Upper lobe of left lung (tissue), 6 donors: ENCODE data around the gene ICAM1. TPM values are rescaled to one million over a fixed set of nuclear protein-coding genes. Genes with fewer than 3 reads are reported as not detected.

ENCODE experiments used
- ATAC-seq, 2 donors: fragments of 200-7000 bp; cut with Tn5 transposase; one replicate each; pipeline ENCODE4 v1.9.1; 2022; ENCODE audit warnings: mild to moderate bottlenecking in 2 of 2, moderate library complexity in 2 of 2; ENCODE audit not compliant: low FRiP score in 2 of 2
- DNase-seq, 2 donors: peaks; one replicate each; pipeline ENCODE4 v3.0.0-alpha.2; 2019 to 2020
- H3K27ac ChIP-seq, 4 donors: fragments of 200-600 bp; sonication (generic); one replicate each; pipeline ENCODE4 v1.5.1; 2016 to 2019
- H3K27me3 ChIP-seq, 4 donors: fragments of 200-600 bp; sonication (generic); one replicate each; pipeline ENCODE4 v1.5.1; 2017 to 2019
- H3K36me3 ChIP-seq, 4 donors: fragments of 200-600 bp; sonication (generic); one replicate each; pipeline ENCODE4 v1.5.1; 2016 to 2019
- H3K4me1 ChIP-seq, 4 donors: fragments of 200-600 bp; sonication (generic); one replicate each; pipeline ENCODE4 v1.5.1; 2018 to 2019
- H3K4me3 ChIP-seq, 4 donors: fragments of 200-600 bp; sonication (generic); one replicate each; pipeline ENCODE4 v1.5.1; 2017 to 2019; ENCODE audit warnings: mild to moderate bottlenecking in 2 of 4, moderate library complexity in 1 of 4
- H3K9me3 ChIP-seq, 4 donors: fragments of 200-600 bp; sonication (generic); one replicate each; pipeline ENCODE4 v1.5.1; 2018 to 2019
- CTCF ChIP-seq, 6 experiments: fragments of 450-650 bp in 4 of 6; fragments of 200-600 bp in 2 of 6; sonication (generic) in 2 of 6; IDR thresholded peaks; one replicate each; pipeline ENCODE4 v1.5.1; 2016 to 2019; ENCODE audit warnings: antibody characterized with exemption in 6 of 6
- EP300 ChIP-seq, 4 donors: sonication (generic); formaldehyde crosslinking; IDR thresholded peaks; one replicate each; pipeline ENCODE4 v1.5.1; 2017; ENCODE audit warnings: antibody characterized with exemption in 4 of 4, control low read depth in 2 of 4
- POLR2A ChIP-seq, 4 donors: fragments of 450-650 bp; IDR thresholded peaks; one replicate each; pipeline ENCODE4 v1.5.1; 2016 to 2017; ENCODE audit warnings: antibody characterized with exemption in 4 of 4, mild to moderate bottlenecking in 2 of 4
- POLR2AphosphoS5 ChIP-seq, 2 donors: sonication (generic); formaldehyde crosslinking; IDR thresholded peaks; one replicate each; pipeline ENCODE4 v1.5.1; 2017; ENCODE audit warnings: antibody characterized with exemption in 2 of 2
- WGBS, 2 donors: methylation state at CpG; one replicate each; pipeline ENCODE4 v1.1.5; 2017 to 2018; 5-methylcytosine and 5-hydroxymethylcytosine counted together
- total RNA-seq, 6 donors: library from RNA; depleted of rRNA in 4 of 6; stranded (reverse); fragments of >200 nt in 4 of 6; gene quantifications; one replicate each; pipeline versions ENCODE4 v1.1.0 to v1.2.1, GENCODE V29; 2016 to 2021
- donor health status: DM: no; HTN: no; CAD: no; lungs with moderate emphysema.
- donor health status: DM: no; HTN: yes; CAD: no; lungs with severe emphysema.

Gene ICAM1
- total RNA-seq, 6 donors from 2014 or later: 190 to 791 (median 356) TPM

DNA sequence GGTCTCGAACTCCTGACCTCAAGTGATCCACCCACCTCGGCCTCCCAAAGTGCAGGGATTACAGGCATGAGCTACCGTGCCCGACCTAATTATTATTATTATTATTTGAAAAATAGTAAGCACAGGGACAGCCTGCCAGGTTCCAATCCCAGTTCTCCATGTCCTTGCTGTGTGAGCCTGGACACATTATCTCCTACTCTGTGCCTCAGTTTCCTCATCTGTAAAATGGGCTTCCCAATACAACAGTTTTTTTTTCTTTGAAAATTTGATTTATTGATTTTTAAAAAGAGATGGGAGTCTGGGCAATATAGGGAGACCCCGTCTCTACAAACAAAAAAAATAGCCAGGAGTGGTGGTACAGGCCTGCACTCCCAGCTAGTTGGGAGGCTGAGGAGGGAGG lies 35.4 kb downstream of the ICAM1 start:
- TF ChIP-seq POLR2AphosphoS5 (IDR thresholded peaks at IDR 0.05): no peak
- no peak for TF ChIP-seq CTCF (IDR thresholded peaks at IDR 0.05)
- no peak for TF ChIP-seq POLR2A (IDR thresholded peaks at IDR 0.05)
- no peak for TF ChIP-seq EP300 (IDR thresholded peaks at IDR 0.05)
- no peaks in the 10 kb centered on the region for H3K4me1 ChIP-seq
- H3K27me3 ChIP-seq: no peaks in the 10 kb centered on the region
- no peak for DNase-seq
- WGBS, 2 donors: 92 to 93% methylated on average over 5 of the region's 5 CpGs
- ATAC-seq: no peak
- H3K9me3 ChIP-seq: no peaks in the 10 kb centered on the region
- no peak overlapping the region for H3K4me3 ChIP-seq
- H3K36me3 ChIP-seq: peaks cover 0 to 16% (median 8%) of the 10 kb centered on the region in 4 donors
- H3K27ac ChIP-seq: no peak overlapping the region

GRCh38 chr19:10309423-10309822 lies 38.5 kb downstream of the ICAM1 start, which contains the start of gene ZGLP1:
Gene ZGLP1 (minus strand): TSS chr19:10309815.
- Histone ChIP-seq H3K4me3 (no peak within 1 kb of the TSS), H3K4me1 (peaks cover 0 to 2% (median under 1%) of the 10 kb centered on the region in 4 donors), H3K27me3 (no peaks in the 10 kb centered on the region), H3K36me3 (peaks cover 0 to 19% (median 7%) of the 10 kb centered on the region in 4 donors), H3K27ac (no peak within 1 kb of the TSS), H3K9me3 (no peaks in the 10 kb centered on the region)
- DNase-seq (peak in 1 of 2 donors; percentile 58), ATAC-seq (no peak)
- TF ChIP-seq POLR2A (IDR thresholded peaks at IDR 0.05) (no peak), POLR2AphosphoS5 (IDR thresholded peaks at IDR 0.05) (no peak), EP300 (IDR thresholded peaks at IDR 0.05) (no peak), CTCF (IDR thresholded peaks at IDR 0.05) (no peak)
- 93% methylated on average over 22 to 24 of the region's 24 CpGs for WGBS, 2 donors

DNA sequence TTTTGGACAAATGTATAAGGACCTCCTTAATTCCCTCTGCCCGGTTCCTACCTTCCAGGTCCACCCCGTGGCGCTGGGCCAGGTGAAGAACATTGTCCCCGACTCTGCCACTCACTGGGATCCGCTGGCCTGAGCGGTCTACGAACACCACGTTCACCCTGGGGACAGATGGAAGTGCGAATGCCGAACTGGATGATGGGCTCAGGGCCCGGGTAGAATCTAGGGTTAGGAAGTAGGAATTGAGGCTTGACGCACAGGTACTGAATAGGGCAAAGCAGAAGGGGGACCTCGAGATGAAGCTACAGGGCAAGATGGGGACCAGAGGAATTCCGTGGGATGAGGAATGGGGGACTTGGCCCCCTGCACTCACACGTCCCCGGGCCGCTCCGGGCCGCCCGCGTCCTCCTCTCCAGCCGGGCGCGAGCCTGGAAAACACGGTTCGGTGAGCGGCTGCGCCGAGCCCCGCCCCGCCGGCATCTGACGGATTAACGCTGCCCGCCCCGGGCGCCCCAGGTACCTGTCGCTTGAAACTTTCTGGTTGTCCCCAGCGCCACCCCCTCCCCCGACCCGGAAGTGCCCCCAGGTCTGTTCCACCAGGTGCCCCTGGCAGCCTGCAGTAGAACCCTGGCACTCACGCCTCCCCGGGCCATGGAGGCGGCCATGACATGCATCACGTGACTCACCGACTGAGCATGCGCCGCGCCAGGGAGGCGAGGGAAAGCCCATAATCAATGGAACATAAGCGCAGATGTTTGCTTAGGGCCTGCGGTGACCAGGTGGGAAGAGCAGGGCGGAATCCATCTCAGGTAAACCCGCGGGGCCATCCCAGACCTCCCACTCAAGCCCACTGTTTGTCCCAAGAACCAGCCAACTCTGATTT lies 44.7 kb downstream of the ICAM1 start, which contains the start of gene FDX2:
TSS of gene FDX2 (minus strand) at position 681 of the 880 bp plus-strand sequence. CDS start at position 662, 19 bp downstream.
- no peaks in the 10 kb centered on the region for H3K27me3 ChIP-seq
- H3K9me3 ChIP-seq: no peaks in the 10 kb centered on the region
- H3K36me3 ChIP-seq: peaks cover 11 to 50% (median 38%) of the 10 kb centered on the region in 4 donors
- H3K27ac ChIP-seq: peak within 1 kb of the TSS in 3 of 4 donors; percentile 20 to 78 (median 50)
- peaks cover 9 to 20% (median 16%) of the 10 kb centered on the region in 4 donors for H3K4me1 ChIP-seq
- ATAC-seq (peak; percentile 72 to 95), DNase-seq (peak; percentile 82 to 97)
- WGBS, 2 donors: 2% methylated on average over 20 to 29 of the region's 55 CpGs
- H3K4me3 ChIP-seq: peak within 1 kb of the TSS; percentile 74 to 90 (median 86)
- TF ChIP-seq POLR2A (IDR thresholded peaks at IDR 0.05) (peak in 1 of 4 donors; percentile 43), POLR2AphosphoS5 (IDR thresholded peaks at IDR 0.05) (peak; percentile 52 to 53), EP300 (IDR thresholded peaks at IDR 0.05) (no peak)

DNA sequence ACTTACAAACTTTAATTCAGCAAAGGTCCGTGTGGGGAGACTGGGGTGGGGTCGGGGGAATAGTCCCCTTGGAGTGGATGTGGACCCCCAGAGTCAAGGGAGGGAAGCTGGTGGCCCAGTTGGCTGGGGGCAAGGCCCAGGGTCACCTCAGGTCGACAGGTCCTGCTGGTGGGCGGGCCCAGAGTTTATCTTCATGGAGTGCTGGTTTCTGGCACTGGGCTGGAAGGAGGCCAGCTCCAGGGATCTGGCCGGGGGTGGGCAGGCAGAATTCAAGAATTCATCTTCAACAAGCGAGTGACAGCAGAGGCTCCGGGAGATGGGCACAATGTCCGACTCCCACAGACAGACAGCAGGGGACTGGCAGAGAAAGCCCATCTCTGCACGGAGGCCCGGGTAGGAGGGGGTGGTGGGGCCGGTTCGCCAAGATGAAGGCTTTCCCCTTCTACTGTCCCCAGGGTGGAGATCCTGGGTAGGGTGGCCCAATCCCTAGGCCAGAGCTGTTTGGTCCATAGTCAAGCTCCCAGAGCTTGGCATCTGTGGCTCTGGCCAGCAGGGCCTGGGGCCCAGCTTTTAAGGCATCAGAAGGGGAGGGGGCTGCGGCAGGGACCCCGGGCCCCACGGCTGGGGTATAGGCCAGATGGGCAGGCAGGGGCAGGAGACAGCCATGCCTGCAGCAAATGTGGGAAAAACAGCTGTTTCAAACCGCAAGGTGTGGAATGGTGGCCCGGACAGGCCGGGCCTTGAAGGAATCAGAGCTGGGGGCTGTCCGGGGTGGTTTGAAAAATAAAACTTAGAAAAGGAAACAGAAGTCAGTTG lies 45.5 kb downstream of the ICAM1 start:
- Histone ChIP-seq H3K27ac (peak overlapping the region in 3 of 4 donors; percentile 10 to 78 (median 50)), H3K9me3 (no peaks in the 10 kb centered on the region), H3K36me3 (peaks cover 17 to 54% (median 45%) of the 10 kb centered on the region in 4 donors), H3K4me3 (peak overlapping the region in 3 of 4 donors; percentile 84 to 90 (median 87)), H3K4me1 (peaks cover 9 to 20% (median 16%) of the 10 kb centered on the region in 4 donors), H3K27me3 (no peaks in the 10 kb centered on the region)
- 73 to 76% methylated on average over 11 to 19 of the region's 19 CpGs for WGBS, 2 donors
- ATAC-seq: no peak
- no peak for DNase-seq
- TF ChIP-seq POLR2AphosphoS5 (IDR thresholded peaks at IDR 0.05) (no peak), POLR2A (IDR thresholded peaks at IDR 0.05) (no peak), EP300 (IDR thresholded peaks at IDR 0.05) (no peak)

- Histone ChIP-seq H3K4me3 (no peak overlapping the region), H3K4me1 (peaks cover 9 to 20% (median 16%) of the 10 kb centered on the region in 4 donors), H3K27ac (no peak overlapping the region), H3K27me3 (no peaks in the 10 kb centered on the region), H3K9me3 (no peaks in the 10 kb centered on the region), H3K36me3 (peaks cover 21 to 62% (median 53%) of the 10 kb centered on the region in 4 donors)
- peak in 1 of 2 donors; percentile 73 for DNase-seq
- WGBS, 2 donors: 83 to 88% methylated on average over 18 to 19 of the region's 29 CpGs
- ATAC-seq: no peak
- TF ChIP-seq EP300 (IDR thresholded peaks at IDR 0.05) (no peak), CTCF (IDR thresholded peaks at IDR 0.05) (no peak), POLR2AphosphoS5 (IDR thresholded peaks at IDR 0.05) (no peak), POLR2A (IDR thresholded peaks at IDR 0.05) (no peak)
Measured at GRCh38 chr19:10317045-10317856, 46.3 kb downstream of the ICAM1 start.
